HG03066 (cell line): Measurements from ENCODE around the gene FBXW8.

Experiments
- ATAC-seq: cut with Tn5 transposase; IDR thresholded peaks from one replicate; pipeline ENCODE4 v1.9.1; 2021; ENCODE audit warnings: low read depth; ENCODE audit not compliant: unreplicated experiment

The FBXW8 gene

DNA sequence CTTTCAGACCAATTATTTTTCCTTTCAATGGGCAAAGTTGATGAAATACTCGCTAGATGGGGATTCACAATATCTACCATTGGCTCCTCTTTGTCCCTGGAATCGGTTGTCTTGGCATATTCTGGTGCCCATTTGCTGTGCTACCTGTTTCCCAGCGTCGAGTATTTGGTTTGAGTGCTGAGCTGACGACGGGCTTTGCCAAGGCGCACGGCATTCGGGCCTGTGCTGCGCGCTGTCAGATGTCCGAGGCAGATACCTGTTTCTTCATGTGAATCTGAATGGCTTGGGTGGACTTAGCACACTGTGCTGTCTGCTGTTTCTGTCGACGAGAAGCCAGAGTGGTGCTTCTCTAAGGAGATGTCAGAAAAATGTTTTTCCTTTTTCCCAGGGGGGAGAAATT, 107.5 kb downstream of the FBXW8 start:
- no peak for ATAC-seq

DNA sequence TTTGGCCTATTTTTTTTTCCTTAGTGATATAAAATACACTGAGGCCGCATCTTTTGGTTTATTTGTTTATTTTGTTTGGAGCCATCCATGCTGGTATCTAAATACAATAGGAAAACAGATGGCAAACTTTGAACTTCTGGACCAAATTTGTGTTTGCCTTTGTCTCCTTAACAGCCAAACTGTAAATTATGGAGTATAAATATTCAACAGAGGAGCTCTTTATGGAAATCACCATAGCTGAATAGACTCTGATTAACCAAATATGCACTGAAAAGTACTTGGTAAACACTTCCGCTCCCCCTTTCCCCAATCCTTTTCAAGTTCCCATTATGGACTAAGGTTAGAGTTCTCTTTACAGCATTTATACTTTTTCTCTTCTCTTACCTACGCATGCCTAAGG, 107.9 kb downstream of the FBXW8 start:
- no peak for ATAC-seq

DNA sequence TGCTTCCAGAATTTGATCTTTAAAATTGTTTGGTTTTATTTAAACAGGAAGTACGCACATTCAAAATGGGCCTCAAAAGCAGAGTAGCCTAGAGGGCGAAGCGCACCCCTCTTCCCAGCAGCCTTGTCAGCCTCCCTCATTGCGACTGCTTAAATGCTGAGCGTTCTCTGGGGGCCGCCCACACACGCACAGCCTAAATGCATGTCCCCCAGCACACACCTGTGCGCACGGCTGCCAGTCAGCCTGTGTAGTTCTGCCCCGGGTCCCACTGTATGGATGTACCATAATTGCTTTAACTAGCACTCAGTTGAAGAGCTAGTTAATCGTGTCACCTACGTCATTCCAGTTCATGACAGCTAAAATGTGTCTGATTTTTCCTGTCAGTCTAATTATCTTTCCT, 109.1 kb downstream of the FBXW8 start:
- no peak for ATAC-seq

DNA sequence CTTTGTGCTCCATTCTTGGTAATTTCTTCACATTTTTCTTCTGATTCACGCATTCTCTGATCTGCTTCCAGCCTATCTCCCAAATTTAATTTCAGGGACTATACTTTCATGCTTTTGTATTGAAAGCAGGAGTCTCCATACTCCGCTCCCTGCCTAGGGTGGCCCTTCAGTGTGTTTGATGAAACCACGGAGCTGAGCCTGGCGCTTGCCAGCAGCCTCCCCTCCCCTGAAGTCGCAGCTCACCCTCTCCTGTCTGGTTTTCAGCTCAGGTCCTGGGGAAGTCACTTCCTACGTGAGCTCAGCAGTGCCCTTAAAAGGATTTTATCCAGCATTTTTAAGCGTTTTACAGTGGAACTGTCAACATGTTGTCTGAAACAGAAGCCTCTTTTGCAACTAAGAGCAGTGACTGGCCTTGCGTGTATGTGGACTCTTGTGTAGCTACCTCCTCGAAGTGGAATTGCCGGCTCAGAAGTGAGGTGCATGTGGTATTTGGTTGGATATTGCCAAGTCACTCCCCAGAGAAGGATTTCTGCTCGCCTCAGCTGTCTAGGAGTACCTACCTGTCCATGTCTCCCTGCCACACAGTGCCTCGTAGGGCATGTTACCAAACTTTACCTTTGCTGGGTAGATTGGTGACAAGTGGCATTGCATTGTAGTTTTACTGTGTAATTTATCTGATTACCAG, 109.9 kb downstream of the FBXW8 start:
- ATAC-seq: no peak

DNA sequence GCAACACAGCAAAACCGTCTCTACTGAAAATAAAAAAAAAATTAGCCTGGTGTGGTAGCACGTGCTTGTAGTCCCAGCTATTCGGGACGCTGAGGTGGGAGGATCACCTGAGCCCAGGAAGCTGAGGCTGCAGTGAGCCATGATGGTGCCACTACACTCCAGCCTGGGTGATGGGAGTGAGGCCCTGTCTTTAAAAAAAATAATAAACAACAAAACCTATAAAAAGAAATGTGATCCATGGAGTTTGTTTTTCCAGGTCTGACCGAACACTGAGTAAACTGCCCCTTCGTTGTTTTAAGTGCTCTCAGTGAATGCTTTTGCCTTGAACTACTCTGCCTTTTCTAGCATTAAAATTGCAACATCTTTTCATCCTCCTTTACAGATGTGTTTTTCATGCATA, 111.7 kb downstream of the FBXW8 start:
- no peak for ATAC-seq

DNA sequence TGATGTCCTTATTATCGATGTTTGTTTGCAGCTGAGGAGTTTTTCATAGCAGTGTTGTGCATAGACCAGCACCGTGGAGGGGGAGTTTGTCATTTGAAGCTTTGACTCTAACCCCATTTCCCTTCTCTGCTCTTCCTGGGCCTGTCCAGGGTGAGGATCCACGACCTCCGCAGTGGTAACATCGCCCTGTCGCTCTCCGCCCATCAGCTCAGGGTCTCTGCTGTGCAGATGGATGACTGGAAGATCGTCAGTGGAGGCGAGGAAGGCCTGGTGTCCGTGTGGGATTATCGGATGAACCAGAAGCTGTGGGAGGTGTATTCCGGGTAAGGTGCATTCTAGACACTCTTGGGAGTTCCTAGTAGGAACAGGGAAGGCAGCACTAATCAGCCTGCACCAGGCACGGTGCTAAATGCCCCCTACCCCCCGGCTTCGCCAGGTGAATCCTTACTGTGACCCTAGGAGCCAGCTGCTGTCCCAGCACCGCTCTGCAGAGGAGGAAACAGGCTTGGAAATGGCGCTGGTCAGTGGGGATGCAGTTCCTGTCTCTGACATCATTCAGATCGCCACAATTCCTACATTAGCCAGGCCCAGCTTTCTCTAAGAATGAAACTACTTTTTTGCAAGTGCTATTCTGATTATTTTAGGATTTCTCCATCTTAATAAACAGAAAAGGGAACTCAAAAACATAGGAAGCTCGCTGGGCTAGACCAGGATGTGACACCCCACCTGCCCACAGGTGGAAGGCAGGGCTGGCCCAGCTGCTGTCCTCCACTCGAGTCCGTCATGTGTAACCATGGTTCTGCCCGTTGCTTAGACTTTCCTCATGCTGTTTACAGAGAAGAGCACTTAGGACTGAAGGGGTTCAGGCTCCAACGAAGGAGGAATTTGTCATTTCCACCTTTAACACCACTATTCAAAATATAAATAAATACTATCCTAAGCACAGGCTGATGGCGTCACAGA, 113.5 kb downstream of the FBXW8 start:
- ATAC-seq: no peak

DNA sequence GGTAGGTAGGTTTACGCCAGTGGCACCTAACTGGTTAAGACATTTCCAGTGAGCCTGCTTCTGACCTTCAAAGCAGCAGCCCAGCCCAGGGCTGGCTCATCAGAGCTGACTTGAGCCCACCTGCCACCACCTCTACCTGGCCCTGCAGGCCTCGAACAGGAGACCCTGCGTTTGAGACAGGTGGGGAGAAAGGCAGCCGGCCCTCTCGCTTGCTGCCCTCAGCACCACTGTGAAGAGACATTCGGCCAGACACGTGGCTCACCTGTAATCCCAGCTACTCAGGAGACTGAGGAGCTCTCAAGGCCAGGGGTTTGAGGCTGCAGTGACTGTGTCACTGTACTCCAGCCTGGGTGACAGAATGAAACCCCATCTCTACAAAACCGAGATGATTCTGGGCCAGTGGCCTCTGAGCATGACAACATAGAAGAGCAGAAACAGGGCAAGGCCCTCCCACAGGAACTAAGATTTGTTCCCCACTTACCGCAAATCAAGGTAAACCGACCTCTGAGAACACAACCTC, 114.3 kb downstream of the FBXW8 start:
- ATAC-seq: no peak

DNA sequence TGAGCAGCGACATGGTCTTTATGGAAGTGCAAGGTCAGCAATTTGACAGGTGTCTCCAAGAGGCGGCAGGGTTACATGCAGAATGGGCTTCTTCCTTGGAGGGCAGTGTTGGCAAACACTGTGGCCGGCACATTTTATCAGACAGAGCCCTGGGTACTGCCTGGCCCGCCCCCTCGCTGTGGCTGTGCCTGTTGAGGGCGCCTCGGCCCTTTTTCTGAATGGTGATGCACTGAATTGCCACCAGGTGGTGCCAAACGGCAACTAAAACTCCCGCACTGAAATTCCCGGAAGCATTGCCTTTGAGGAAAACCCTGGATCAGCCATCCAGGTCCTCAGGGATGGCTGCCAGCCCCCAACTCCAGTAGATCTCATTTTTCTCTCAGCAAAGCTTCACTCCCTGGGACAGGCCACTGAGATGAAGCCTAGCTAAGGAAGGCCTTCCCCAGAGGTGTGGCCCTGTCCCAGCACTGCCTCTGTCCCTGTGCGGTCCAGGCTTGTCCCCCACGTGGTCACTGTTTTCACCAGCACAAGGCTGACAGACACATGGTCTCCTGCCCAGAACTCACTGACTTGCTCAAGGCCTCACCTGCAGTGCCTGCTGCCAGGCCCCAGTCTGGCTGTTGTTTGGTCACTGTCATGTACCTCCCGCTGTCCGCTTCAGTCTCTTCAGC, 114.9 kb downstream of the FBXW8 start:
- no peak for ATAC-seq

DNA sequence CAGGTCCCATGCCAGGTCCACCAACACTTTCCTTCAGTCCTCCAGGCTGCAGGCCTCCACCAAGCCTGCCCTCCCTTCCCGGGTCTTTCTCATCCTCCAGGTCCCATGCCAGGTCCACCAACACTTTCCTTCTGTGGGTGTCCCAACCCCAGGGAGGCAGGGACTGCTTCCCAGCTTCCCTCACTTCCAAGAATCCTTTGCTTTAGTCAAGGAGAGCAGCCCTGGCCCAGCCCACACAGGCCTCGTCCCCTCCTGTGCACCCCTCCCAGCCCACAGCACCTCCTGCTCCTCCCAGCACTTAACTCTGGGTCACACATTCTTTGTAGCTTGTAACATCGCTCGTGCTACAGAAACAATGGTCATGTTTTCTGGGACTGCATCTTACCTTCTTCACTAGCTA, 115.6 kb downstream of the FBXW8 start:
- ATAC-seq: no peak

DNA sequence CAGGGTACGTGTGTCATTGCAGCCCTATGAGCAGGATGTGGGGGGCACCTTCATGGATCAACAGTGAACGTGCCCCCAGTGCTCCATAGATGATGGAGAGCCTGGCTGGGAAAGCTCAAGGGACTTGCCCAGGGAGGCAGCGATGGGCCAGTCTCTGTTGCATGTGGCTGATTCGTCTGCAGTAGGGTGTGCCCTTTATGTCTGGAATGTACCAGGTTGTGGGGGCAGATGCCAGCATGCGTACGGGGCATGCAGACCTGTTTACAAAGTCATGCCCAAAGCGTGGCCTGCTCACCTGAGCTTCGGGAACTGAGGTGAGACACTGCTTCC, 116.1 kb downstream of the FBXW8 start:
- ATAC-seq: no peak

DNA sequence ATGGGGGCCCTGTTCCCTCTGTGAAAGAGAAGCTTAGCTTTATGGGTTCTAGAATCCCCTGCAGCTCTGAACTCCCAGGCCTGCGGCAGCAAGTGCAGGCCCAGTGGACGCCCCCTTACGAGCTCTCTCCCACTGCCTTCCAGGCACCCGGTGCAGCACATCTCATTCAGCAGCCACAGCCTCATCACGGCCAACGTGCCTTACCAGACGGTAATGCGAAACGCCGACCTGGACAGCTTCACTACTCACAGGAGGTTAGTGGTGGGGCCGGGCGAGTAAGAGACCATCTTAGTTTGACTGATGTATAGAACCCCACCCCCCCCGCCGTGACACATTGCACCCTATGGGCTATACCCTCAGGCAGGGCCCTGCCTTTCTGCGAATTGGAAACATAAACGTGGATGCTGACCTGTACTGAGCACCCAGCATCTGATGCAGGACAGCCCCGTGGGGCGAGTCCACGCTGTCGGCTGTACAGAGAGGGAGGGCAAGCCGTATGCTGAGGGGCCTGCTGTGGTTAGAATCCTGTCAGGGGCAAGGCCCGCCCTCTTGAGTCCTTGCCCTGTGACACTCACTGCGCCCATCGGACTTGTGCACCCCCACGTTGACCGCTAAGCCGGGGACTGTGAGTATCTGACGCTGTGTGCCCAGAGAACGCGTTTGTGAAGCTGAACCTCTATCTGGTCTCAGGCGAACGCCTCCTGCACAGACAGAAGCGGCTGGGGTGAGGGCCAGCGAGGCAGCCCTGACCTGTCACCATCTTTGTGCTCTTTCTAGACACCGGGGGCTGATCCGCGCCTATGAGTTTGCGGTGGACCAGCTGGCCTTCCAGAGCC, 116.7 kb downstream of the FBXW8 start:
- no peak for ATAC-seq

DNA sequence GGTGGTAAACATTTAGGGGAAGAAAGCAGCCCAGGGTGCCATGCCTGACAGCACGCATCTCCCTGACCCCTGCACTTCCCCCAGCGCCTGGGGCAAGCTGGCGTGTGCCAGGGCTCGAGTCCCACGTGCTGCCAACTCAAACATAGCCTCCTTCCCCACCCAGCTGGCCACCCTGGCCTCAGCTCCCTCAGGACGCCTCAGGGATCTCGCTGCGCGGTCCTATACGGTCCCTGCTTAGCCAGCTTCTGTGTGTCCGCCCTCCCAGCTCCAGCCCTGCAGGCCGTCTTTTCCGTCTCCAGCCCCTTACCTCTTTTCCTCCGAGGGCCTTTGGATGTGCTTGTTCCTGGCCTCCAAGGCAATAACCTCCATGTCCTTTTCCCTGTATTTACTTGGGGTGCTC, 117.5 kb downstream of the FBXW8 start:
- no peak for ATAC-seq

DNA sequence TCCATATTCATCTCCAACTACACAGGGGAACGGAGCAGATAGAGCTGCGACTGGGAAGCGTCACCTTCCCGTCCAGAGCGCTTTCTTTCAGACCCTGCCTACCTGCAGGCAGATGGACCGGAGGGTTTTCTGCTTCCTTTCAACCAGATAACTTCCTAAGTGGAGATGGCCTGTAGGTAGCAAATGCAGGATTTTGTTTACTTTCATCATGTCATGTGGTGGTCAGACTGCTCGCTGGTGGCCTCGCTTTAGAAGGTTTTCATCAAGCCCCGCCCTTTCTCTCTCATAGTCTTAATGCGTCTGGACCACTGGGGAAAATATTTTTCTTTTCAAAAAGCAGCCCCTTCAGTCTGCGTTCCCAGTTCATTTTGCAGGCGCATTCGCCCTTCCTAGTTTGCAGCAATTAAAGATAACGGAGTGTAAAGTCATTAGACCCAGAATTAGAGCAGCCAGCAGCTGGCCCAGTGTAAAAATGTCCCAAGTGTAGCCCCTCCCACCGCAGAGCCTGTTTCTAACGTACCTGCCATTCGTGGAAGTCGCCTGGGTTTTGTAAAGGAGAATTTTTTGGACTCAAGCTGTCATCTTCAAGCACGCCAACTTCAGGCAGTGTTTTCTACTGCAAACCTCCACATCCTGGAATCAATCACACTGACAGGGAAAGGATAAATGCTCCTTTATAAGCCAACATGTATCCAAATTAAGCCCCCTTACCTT, 119.6 kb downstream of the FBXW8 start:
- ATAC-seq: no peak

DNA sequence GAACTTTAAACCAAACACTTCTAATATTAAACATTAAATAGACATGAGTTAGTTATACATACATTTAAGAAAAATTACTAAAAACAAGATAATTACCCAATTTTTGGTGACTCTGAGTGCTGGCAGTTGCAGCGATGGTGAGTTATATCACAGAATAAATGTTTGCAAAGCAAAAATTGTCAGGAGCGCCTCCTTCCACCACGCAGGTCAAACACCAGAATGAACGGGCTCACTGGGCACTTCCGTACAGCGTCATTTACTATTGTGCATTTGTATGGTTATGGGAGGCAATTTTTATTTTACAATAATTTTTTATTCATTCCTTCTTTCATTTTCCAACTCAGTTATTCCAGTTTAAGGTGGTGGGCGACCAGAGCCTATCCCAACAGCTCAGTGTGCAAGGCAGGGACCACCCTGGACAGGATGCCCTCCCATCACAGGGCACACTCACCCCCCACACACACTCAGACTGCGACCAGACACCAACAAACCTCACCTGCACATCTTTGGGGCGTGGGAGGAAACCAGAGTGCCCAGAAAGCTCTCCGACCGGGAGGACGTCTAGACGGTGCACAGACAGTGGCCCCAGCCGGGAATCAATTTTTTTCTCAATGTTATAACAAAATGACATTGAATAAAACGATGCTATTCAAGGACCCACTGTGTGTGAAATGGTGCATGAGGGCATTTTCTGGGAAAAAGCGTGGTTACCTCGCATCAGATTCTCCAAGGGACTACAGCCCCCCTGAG, 121.3 kb downstream of the FBXW8 start:
- ATAC-seq: no peak

DNA sequence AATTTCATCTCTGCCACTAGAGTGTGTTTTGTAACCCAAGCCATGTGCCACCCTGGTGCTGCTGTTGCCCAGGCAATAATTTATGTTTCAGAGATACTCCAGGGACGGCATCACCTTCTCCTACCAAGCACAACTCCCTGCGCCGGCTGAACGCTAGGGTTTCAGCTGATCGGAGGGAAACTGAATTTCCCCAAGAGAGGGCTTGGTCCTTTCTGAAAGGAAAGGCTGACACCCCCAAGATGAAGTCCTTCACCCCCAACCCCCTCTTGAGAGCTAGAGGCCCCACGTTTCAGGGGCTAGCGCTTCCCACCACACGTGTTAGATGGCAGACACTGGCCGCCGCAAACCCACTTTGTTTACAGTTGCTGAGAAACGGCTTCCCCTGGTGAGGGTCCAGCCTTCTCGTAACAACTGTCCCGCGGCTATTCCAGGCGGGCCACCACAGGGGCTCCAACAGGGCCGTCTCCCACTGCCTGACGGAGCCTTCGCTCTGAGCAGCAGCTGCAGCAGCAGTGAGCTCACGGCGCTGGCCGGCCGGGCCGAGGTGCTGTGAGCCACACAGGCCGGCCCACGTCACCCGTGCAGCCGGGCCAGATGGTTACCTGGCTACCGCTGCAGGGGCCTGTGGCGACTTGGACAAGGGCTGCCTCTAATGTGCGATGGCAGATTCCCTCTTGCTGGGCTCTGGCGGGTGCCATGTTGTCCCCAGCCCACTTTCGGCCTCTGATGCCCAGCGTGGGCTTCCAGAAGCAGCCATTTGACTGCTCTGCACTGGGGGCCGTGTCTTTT, 122.0 kb downstream of the FBXW8 start:
- no peak for ATAC-seq

DNA sequence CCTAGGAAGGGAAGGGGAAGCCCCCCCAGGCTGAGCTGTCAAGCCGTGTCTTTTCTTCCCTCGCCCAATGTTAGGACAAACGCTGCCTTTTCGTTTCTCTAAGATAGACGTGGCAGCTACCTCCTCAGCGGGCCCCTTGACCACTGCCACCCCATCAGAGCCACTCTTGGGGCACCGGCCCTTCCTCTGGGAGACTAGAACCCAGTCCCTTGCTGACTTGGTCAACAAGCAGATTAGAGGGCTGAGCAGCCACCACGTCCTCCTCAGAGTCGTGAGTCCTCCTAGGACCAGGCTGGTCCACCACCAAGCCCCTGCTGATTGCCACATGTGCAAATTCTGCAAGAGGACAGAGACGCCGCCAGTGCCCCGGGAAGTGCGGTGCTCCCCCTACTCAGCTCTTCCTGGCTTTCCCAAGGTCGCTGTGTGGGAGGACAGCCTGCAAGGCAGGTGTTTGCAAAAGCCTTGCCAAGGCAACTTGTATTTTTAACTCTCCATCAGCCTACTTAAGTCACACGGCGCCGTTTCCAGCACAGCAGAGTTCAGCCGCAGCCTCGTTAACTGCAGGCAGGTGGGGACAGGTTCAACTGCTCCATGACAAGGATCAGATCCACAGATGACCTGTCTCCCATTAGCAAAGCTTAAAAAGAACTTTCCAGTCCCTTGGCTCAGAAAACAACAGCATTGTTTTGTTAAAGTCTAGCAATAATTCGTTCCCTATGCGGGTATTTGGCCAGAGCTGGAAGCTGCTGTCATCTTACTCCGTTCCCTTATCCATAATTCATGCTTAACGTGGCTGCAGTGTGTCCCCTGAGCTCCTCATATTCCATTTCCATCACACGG, 122.9 kb downstream of the FBXW8 start:
- ATAC-seq: no peak

DNA sequence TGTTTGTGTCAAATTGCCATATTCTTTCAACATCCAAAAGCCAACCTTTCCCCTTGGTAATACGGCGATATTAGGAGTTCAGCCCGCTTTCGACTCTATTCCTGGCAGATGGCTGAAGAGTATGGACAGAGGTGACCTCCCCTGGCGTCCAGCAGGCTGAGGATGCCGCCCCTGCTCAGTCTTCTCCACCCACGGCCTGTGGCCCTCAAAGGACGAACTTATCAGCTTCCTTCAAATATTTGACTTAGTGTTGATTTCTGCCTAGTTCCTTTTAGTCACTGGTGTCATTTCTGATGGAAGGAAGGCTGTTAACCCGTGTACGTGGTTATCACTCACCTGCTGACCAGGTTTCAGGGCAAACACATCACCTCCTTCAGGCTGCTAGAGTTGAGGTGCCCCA, 123.5 kb downstream of the FBXW8 start:
- no peak for ATAC-seq
